SU-DHL-6 (cell line): ENCODE results near the gene PRF1.

Experiments
- H2AFZ ChIP-seq: fragments of 200-600 bp; sonication (generic); 2 replicates; pipeline ENCODE4 v1.6.1; 2014; ENCODE audit warnings: low read depth, mild to moderate bottlenecking, moderate library complexity, mixed read lengths, antibody characterized with exemption, low read length; ENCODE audit not compliant: severe bottlenecking
- H3F3A ChIP-seq: fragments of 200-600 bp; shearing (Covaris generic); 2 replicates; pipeline ENCODE4 v1.6.0; 2016; ENCODE audit warnings: antibody characterized with exemption, mild to moderate bottlenecking; ENCODE audit not compliant: insufficient read depth
- H3K27ac ChIP-seq: fragments of 200-600 bp; sonication (generic); 2 replicates; pipeline ENCODE4 v1.5.1; 2016; ENCODE audit warnings: low read depth, mild to moderate bottlenecking, low read length, moderate library complexity, mixed read lengths
- H3K27me3 ChIP-seq: fragments of 200-600 bp; sonication (generic), shearing (Covaris generic); 2 replicates; pipeline ENCODE4 v1.6.0; 2014; ENCODE audit warnings: mild to moderate bottlenecking, low read length
- H3K36me3 ChIP-seq: fragments of 200-600 bp; sonication (generic); 2 replicates; pipeline ENCODE4 v1.6.1; 2014; ENCODE audit warnings: mild to moderate bottlenecking, low read length, mixed read lengths
- H3K4me2 ChIP-seq: fragments of 300-600, 200-600 bp; shearing (Covaris generic), sonication (generic); 2 replicates; pipeline ENCODE4 v1.6.0; 2014; ENCODE audit warnings: low read length, low read depth, mild to moderate bottlenecking; ENCODE audit not compliant: poor library complexity, severe bottlenecking
- H3K4me3 ChIP-seq: fragments of 200-600 bp; sonication (generic); 2 replicates; pipeline ENCODE4 v1.5.1; 2014; ENCODE audit warnings: antibody characterized with exemption, low read length, mild to moderate bottlenecking, mixed read lengths; ENCODE audit not compliant: insufficient read depth, poor library complexity, severe bottlenecking
- H3K79me2 ChIP-seq: fragments of 200-600 bp; sonication (generic); 2 replicates; pipeline ENCODE4 v1.6.1; 2014; ENCODE audit warnings: mild to moderate bottlenecking, low read length, moderate library complexity; ENCODE audit not compliant: insufficient read depth
- H3K9ac ChIP-seq: fragments of 200-600 bp; sonication (generic); 2 replicates; pipeline ENCODE4 v1.7.0; 2014; ENCODE audit warnings: mild to moderate bottlenecking, low read length
- H3K9me2 ChIP-seq: fragments of 200-600 bp; sonication (generic); replicated peaks from 2 replicates; pipeline ENCODE4 v1.6.1; 2014; ENCODE audit warnings: low read length; ENCODE audit not compliant: insufficient read depth
- H3K9me3 ChIP-seq: fragments of 200-600 bp; sonication (generic); 2 replicates; pipeline ENCODE4 v1.6.1; 2014; ENCODE audit warnings: low read length, mixed read lengths; ENCODE audit not compliant: insufficient read depth
- H4K20me1 ChIP-seq: fragments of 200-600 bp; sonication (generic); 2 replicates; pipeline ENCODE4 v1.6.1; 2014; ENCODE audit warnings: low read depth, mild to moderate bottlenecking, antibody characterized with exemption, low read length, moderate library complexity, mixed read lengths
- CTCF ChIP-seq: fragments of 200-600 bp; sonication (generic); IDR thresholded peaks from one replicate; pipeline ENCODE4 v1.5.1; 2017; ENCODE audit warnings: antibody characterized with exemption, mild to moderate bottlenecking, low read length, moderate library complexity; ENCODE audit not compliant: insufficient read depth, poor library complexity, severe bottlenecking
- EZH2phosphoT487 ChIP-seq: fragments of 200-600 bp; sonication (generic), shearing (Covaris generic); conservative IDR thresholded peaks from 2 replicates; pipeline ENCODE4 v1.6.1; 2018; ENCODE audit warnings: mild to moderate bottlenecking, antibody characterized with exemption, low read length, moderate library complexity, mixed read lengths

Gene PRF1

GRCh38 chr10:70589762-70590654, 12.5 kb downstream of the PRF1 start:
- Histone ChIP-seq H3F3A (no peaks in the 10 kb centered on the region), H3K79me2 (no peaks in the 10 kb centered on the region), H3K9me2 (no peaks in the 10 kb centered on the region), H2AFZ (no peak overlapping the region), H3K27ac (no peak overlapping the region), H3K27me3 (no peaks in the 10 kb centered on the region), H3K4me2 (no peak overlapping the region), H3K9me3 (no peaks in the 10 kb centered on the region), H3K36me3 (no peaks in the 10 kb centered on the region), H3K4me3 (no peak overlapping the region), H3K9ac (no peak overlapping the region), H4K20me1 (no peaks in the 10 kb centered on the region)
- no peak for TF ChIP-seq CTCF
- TF ChIP-seq EZH2phosphoT487: no peak

- Histone ChIP-seq H3F3A (no peaks in the 10 kb centered on the region), H2AFZ (no peak overlapping the region), H3K9me3 (no peaks in the 10 kb centered on the region), H3K4me2 (peak overlapping the region; percentile 25), H3K27me3 (no peaks in the 10 kb centered on the region), H3K4me3 (no peak overlapping the region), H4K20me1 (no peaks in the 10 kb centered on the region), H3K36me3 (no peaks in the 10 kb centered on the region), H3K9me2 (no peaks in the 10 kb centered on the region), H3K79me2 (no peaks in the 10 kb centered on the region), H3K27ac (no peak overlapping the region), H3K9ac (no peak overlapping the region)
- TF ChIP-seq CTCF (no peak), EZH2phosphoT487 (no peak)
These were observed 13.5 kb downstream of the PRF1 start for GRCh38 chr10:70588859-70589570.

GRCh38 chr10:70588255-70588654, 14.3 kb downstream of the PRF1 start:
- H3K4me2 ChIP-seq: peak overlapping the region; percentile 25
- no peaks in the 10 kb centered on the region for H3K79me2 ChIP-seq
- no peak overlapping the region for H2AFZ ChIP-seq
- no peaks in the 10 kb centered on the region for H3K9me2 ChIP-seq
- H3F3A ChIP-seq: no peaks in the 10 kb centered on the region
- no peak overlapping the region for H3K9ac ChIP-seq
- no peaks in the 10 kb centered on the region for H3K36me3 ChIP-seq
- TF ChIP-seq EZH2phosphoT487 (no peak), CTCF (no peak)
- H3K9me3 ChIP-seq: no peaks in the 10 kb centered on the region
- H4K20me1 ChIP-seq: no peaks in the 10 kb centered on the region
- no peak overlapping the region for H3K27ac ChIP-seq
- H3K4me3 ChIP-seq: no peak overlapping the region
- no peaks in the 10 kb centered on the region for H3K27me3 ChIP-seq
